Choroid plexus epithelial cell (primary cell): ENCODE data around the gene FEZ2.
A peak's percentile ranks its signal among the peaks of the same experiment; 100 is the strongest.

Experiments
- DNase-seq: peaks from one replicate; pipeline ENCODE4 v3.0.0-alpha.2; 2010; ENCODE audit warnings: low read depth
- H3K4me3 ChIP-seq: 2 replicates; pipeline ENCODE4 v1.5.1; 2011; ENCODE audit warnings: low read depth, mild to moderate bottlenecking, control low read depth, low read length, moderate library complexity
- TF ChIP-seq, protein P1 (sequence below): conservative IDR thresholded peaks from 2 replicates; pipeline ENCODE4 v1.5.1; 2011; ENCODE audit warnings: low read depth, mild to moderate bottlenecking, control low read depth, inconsistent platforms, low read length, moderate library complexity

The FEZ2 gene

DNA sequence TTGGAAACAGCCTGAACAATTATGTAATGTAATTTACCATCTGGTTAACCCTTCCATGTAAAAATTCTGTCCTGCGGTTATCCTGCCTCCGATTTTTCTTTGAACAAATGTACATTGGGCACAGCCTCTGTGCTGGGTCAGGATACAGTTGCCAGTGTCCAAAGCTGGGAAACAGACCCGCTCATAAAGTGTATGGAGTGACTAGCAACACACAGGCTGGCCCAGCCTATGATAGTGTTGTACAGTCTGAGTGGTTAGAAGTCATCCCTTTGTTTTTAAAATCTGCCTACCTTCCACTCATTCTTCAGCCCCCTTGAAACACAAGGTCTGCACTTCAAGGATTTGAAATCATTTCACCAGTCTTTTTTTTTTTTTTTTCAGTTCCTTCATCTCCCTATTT lies 50.1 kb downstream of the FEZ2 start:
- no peak overlapping the region for H3K4me3 ChIP-seq
- TF ChIP-seq, protein P1, sequence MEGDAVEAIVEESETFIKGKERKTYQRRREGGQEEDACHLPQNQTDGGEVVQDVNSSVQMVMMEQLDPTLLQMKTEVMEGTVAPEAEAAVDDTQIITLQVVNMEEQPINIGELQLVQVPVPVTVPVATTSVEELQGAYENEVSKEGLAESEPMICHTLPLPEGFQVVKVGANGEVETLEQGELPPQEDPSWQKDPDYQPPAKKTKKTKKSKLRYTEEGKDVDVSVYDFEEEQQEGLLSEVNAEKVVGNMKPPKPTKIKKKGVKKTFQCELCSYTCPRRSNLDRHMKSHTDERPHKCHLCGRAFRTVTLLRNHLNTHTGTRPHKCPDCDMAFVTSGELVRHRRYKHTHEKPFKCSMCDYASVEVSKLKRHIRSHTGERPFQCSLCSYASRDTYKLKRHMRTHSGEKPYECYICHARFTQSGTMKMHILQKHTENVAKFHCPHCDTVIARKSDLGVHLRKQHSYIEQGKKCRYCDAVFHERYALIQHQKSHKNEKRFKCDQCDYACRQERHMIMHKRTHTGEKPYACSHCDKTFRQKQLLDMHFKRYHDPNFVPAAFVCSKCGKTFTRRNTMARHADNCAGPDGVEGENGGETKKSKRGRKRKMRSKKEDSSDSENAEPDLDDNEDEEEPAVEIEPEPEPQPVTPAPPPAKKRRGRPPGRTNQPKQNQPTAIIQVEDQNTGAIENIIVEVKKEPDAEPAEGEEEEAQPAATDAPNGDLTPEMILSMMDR, result no peak
- no peak for DNase-seq

DNA sequence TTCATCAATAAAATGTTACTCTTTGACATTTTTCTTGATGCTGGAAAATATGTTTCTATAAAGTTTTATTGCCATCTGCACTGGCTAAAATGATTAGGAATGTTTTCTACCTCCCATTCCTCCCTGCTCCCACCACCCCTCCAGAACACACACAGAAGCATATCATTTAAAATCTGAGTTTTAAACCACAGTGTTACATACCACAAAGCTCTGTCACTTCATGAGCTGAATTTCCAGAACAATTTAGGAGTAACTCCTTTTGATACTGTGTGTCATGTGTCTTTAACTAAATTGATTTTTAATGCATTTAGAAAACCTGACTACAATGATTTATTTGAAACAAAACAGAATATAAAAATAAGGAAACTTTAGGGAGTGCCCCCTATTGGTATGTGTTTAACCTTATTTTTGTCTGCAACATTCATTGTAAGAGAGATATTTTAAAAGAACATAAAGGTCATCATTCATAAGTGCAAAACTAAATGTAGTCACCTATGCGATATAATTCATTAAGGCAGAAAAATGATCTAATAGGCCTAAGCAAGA lies 52.0 kb downstream of the FEZ2 start:
- no peak for DNase-seq
- H3K4me3 ChIP-seq, result no peak overlapping the region
- TF ChIP-seq, protein P1, result peak; percentile 30

DNA sequence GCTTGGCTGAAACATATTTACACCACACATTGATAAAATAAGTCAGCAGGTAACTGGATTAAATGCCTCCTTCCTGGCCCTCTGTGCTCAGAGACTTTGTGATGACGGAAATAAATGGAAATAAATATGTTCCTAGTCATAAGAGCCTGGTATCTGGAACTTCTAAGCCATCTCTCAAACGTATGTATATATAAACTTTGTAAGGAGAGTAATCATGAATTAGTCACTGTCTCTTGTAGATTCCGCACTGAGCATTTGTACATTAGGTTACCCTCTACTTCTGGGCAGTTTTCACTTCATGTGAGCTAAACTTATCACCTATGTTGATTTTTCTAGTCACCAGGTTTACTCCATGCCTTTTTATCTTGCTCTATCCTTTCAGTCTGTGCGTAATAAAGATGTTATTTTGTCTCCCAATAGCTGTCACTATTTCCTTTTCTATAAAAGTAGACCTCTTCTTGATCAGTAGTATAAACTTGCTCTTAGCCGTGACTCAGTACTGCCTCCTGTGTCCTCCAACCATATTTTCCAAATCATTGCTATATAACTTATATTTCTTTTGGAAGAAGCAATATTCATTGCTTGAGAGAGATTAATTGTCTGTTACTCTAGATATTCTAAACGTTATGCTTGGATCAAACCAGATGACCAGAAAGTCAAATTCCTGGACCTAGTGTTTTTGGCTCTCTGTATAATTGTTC lies 53.2 kb downstream of the FEZ2 start:
- no peak overlapping the region for H3K4me3 ChIP-seq
- peak; percentile 52 for DNase-seq
- TF ChIP-seq, protein P1, result peak; percentile 61

DNA sequence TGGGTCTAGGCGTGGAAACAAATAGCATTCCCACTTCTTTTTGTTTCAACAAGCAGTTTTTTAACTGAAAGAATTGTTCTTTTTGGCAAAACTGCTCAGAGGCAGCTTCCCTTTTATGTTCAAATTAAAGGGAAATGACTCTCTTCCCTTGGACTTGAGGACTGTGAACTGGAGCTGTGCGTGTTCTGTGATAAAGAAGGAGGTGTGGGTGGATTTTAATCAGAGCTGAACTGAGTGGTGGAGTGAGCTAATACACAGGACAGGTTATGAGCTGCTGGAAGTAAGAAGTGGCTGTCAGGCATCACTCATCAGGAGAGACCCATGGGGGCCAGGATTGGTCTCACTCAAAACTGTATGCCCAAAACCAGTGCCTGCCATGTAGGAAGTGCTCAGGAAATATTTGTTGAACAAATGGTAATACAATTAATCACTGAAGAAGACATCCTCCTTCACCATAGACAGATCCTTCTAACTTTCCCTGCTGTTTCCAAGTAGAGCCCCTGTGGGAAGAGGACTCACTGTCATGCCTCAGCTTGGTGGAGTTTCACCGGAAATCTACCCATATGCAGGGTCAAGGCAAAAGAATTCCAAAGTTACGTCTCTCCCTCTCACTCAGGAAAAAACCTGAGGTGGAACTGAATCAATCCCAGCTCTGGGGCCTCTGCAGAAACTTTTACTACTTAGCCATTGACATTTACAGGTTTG lies 55.9 kb downstream of the FEZ2 start:
- H3K4me3 ChIP-seq, result no peak overlapping the region
- no peak for DNase-seq
- TF ChIP-seq, protein P1, result no peak

DNA sequence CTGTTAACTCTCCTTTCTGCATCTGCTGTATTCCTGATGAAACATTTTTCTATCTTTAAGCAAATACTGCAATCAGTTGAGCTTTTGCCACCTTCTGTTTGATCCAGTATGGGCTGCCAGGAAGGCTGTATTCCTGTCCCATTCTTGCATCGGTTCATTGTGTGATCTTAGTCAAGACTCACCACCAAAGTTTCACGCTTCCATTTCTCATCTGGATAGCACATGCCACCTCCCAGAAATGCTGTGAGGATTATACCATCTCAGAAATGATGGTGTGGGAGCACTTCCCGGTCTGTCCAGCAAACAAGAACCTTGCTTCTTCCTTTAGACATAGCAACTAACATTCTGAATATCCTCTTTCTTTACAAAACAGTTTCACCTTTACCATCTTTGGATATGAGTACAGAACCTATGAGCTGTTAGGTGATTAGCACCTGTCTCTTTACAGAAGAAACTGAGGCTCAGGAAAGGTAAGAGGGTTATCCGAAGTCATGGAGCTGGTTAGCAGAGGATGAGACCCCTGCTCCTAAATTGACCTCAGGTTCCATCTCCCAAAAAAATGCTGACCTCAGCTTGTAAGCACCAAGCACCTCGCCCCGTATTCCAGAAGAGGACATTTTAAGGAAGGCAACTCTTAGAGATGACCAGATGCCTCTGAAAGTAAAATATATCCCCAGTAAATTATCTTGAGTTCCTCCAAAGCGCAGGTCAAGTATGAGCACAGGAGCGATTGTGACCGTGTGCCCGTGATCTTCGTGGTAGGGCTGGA lies 56.8 kb downstream of the FEZ2 start:
- no peak for DNase-seq
- TF ChIP-seq, protein P1, result no peak

DNA sequence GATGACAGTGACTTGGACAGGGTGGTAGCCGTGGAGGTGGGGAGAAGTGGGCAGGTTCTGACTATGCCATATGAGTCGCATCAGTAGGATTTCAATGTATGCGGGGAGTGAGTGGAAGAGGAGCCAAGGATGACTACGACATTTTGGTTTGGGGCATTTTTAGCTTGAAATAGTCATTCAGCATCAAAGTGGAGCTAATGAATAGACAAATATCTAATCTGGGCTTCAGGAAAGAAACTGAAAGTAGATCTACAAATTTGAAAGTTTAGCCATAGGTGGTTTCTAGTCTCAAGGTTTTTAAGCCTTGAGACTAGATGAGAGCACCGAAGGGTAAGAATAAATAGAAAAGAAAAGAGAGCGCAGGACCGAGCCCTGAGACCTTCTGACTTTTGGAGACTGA lies 58.3 kb downstream of the FEZ2 start:
- no peak overlapping the region for H3K4me3 ChIP-seq
- TF ChIP-seq, protein P1, result no peak
- no peak for DNase-seq

More for the DNA sequence above, 56.8 kb downstream of the FEZ2 start:
- H3K4me3 ChIP-seq, result no peak overlapping the region
